SK-MEL-5 (cell line): Measurements from ENCODE around the gene SV2C. TPM values are rescaled to one million over a fixed set of nuclear protein-coding genes. Genes with fewer than 3 reads are reported as not detected.
A peak's percentile ranks its signal among the peaks of the same experiment; 100 is the strongest.

Experiments used
- DNase-seq: peaks from one replicate; pipeline ENCODE4 v3.0.0-alpha.2; 2016; ENCODE audit warnings: low read depth, low spot score
- in situ Hi-C: cut with HindIII; loops from 2 replicates; pipeline ENCODE4 v1.10.0; 2016; ENCODE audit warnings: low sequenced_read_pairs, high pct_unique_total_duplicates, low pct_unique_long_range_greater_than_20kb
- small RNA-seq, 2 experiments: library from RNA; depleted of rRNA; stranded (forward); fragments of <200 nt; gene quantifications; one replicate each; pipeline ENCODE3, GENCODE V24; 2014
- total RNA-seq: library from RNA; depleted of rRNA; stranded (reverse); fragments of >200 nt; shearing (Covaris generic); gene quantifications from 2 replicates; pipeline ENCODE4 v1.2.3, GENCODE V29; 2014

The SV2C gene
- total RNA-seq, 1 experiment from 2014 or later = not detected

DNA sequence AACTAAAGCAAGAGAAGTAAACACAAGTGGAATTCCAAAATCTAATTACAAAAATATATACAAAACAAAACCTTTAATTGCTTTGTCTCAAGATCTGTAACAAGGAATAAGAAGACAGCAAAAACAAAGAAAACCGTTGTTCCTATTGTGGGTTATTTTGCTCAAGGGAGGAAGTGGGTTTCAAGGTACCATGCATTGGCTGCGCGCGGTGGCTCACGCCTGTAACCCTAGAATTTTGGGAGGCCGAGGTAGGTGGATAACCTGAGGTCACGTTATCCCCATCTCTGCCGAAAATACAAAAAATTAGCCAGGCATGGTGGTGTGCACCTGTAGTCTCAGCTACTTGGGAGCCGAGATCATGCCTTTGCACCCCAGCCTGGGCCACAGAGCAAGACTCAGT lies 307.8 kb downstream of the SV2C start:
- no peak for DNase-seq
- in situ Hi-C loops = no loop called here

DNA sequence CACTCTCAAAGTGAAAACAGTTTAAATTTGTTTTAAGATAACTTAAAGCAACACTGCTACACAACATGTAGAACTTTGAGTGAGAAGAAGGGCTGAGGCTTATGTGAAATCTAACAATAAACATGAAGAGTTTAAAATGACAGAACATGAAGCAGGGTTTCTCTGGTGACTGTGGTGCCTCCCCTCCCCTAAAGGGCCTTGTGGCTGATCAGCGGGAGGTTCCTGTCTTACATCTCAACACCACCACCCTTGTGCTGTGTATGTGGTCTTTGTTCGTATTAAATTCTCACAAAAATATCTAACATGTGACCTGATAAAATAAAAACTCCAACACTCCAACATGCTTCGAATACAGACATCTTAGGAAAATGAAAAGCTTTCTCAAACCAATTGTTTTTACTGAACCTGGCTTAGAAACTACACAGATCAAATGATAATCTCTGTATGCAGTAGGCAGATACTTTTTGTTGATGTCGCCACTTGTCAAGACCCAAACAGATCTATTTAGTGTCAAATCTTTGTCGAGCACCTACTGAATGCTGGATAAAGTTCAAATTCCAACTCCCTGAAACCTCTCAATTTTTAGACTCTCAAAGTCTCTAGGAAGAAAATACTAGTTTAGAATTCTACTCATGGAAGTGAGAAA lies 310.0 kb downstream of the SV2C start:
- in situ Hi-C loops = no loop called here
- peak; percentile 36 for DNase-seq

DNA sequence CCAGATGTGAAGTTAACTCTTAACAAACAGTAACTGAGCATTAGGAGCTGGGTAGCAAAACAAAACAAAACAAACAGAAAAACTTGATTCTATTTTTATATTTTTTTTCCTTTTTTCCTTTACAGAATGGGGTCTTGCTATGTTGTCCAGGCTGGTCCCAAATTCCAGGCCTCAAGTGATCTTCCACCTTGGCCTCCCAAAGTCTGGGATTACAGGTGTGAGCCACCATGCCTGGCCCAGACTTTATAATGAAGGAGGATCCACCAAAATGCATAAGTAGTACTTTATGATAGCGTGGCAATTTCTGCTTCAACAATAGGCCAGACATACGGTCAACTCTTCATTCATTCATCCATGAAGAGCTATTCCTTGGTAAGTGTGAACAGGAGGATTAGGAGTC lies 314.0 kb downstream of the SV2C start:
- no peak for DNase-seq
- in situ Hi-C loops = no loop called here

DNA sequence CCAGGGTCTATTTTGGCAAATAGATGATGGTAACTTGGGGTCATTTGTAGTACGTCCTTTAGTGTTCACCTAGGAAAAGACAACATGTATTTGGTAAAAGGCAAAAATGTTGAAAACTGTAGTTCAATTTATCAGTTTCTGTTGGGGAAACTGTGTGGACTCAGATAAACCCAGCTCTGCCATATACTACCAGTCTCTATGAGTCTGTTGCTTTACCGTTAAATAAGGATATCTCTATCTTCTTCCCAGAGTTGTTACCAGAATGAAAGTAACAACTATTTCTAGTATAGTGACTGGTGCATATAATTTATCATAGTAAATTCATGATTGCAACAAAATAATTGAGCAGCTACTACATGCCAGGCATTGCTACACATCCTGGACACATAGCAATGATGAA lies 316.1 kb downstream of the SV2C start:
- in situ Hi-C loops = no loop called here

DNA sequence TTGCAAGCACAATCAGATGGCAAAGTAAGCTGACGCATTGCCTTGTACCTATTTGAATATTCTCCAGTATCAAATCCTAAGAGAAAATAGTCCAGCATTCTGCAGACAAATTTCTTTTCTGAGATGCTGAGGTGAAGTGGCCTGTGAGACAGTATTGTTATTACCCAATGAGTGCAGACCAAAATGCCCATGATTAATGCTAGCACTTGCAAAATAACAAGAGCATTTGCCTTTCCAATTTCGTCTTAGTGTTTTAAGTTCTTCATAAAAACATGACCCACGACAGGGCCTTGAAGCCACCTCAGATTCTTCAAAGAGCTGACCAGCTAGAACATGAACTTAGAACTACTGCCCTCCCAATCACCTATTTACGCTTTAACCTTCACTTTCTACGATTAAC lies 317.3 kb downstream of the SV2C start:
- no peak for DNase-seq
- in situ Hi-C loops = no loop called here

More for the DNA sequence above, 316.1 kb downstream of the SV2C start:
- no peak for DNase-seq

DNA sequence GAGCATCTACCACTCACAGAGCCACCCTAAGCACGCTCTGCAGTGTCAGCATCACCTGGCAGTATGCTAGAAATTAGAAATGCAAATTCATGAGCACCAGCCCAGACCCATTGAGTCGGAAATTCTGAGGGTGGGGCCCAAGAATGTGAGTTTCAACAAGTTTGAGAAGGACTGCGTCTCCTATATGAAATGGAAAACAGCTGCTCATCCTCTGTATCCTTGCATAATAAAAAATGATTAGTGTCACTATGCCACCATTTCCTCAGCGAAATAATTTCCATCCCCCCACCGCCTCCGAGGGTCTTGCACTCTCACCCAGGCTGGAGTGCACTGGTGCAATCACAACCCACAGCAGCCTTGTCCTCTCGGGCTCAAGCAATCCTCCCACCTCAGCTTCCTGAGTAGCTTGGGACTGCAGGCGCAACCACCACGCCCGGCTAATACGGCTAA lies 318.6 kb downstream of the SV2C start:
- no peak for DNase-seq
- in situ Hi-C loops = no loop called here

DNA sequence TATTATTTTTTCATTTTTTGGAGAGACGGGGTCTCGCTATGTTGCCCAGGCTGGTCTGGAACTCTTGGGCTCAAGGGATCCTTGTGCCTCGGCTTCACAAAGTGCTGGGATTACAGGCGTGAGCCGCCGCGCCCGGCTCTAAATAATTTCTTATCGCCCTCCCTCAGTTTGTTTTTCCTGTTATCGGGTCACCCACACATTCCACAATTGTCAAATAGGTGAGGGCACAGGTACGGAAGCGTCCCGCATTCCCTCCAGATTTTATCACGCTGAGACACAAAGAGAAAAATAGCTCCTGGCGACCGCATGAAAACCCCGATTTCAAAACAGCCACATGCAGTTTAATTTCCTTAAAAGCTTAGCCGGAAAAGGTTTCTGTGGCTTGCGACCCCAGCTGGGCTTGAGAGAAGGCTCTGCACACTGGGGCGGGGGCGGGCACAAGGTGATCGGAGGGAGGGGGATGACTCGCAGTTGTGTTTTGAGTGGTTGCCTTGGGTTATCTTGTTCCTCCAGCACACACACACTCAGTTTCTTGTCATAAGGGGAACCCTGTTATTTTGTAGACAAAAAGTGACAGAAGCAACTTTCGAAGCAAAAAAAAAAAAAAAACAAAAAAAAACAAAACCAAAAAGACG lies 319.2 kb downstream of the SV2C start:
- DNase-seq = no peak
- in situ Hi-C loops = no loop called here

DNA sequence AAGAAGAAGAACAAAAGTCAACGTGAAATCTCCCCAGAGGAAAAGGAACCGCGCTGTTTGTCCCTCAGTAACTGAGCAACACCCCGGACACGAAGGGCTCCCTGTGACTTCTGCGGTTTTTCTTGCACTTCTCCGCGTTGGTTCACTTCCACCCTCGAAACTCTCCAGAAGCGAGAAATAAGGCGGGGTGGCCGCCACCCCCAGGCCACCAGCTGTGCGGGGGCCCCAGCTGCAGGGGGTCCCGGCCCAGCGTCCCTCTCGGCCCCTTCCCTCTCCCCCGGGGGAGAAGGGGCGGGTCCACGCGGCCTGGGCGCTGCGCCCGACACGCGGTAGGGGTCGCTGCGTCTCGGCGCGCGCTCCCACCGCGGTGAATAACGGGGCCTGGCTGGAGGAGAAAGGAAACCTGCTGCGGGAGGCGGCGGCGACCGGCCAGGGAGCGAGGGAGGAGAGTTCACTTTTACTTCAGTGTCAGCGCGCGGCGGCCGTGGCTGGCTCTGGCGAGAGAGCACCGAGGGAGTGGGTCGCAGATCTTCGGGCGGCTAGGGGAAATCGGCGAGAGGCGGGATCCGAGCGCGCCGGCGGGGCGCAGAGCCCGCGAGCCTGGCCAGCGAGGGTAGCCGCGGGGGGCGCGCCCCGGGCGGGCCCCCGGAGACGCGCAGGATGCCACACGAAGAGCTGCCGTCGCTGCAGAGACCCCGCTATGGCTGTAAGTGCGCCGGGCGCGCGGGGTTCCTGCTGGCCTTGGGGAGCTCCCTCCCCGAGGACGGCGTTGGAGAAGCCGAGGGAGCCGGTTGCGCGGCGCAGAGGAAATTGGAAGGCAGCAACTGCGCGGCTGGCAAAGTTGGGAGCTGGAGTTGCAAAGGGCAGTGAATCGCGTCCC lies 319.9 kb downstream of the SV2C start, which contains the start of gene IQGAP2:
IQGAP2 (plus strand) TSS at position 400 of the 880 bp plus-strand sequence; CDS start at position 661, 261 bp downstream.
- peak; percentile 48 for DNase-seq
- in situ Hi-C loops = no loop called here

Small RNA genes within 50 kb of the gene (small RNA-seq; reads per million reads assigned to genes)
- 0 reads per million in 2 experiments for gene AC113404.2
- gene RNA5SP186 = 0 reads per million in 2 experiments
